Activated CD8-positive, alpha-beta memory T cell treated with anti-CD3 and anti-CD28 coated beads, Interleukin-2, amount 50 U/mL, for 1 hour (primary cell): ENCODE results near the gene TUBE1.

ENCODE experiments used
- DNase-seq: peaks from one replicate; pipeline ENCODE4 v3.0.0-alpha.2; 2020; ENCODE audit errors: extremely low read depth

TUBE1 gene

DNA sequence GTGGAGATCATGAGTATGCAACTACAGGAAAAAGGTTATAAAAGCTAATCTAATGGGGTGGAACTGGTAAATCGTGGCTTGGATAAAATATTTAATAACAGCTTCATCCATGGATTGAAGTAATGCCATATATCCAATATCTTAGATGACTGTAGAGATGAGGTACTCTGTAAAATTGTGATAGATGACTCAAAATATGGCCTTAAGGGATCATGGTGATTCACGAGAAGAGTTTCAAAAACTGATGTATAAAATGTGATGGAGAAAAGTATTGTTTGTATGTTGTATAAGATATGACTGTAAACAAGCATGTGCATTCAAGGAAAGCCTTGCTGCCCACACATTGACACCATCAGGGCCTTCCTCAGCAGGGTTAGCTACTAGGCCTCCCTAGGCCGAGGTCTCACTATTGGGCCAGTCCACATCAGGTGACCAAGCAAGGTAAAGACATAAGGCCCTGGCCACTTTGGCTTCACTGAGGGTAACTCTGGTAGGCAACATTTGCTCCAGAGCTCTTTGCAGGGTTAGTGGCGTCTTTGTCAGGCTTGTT lies 51.1 kb downstream of the TUBE1 start:
- no peak for DNase-seq

GRCh38 chr6:112034616-112034995 lies 52.7 kb downstream of the TUBE1 start:
- no peak for DNase-seq

- no peak for DNase-seq
Observed at GRCh38 chr6:112033791-112034615, 53.3 kb downstream of the TUBE1 start.

- no peak for DNase-seq
Observed at GRCh38 chr6:112032728-112033127, 54.6 kb downstream of the TUBE1 start.

- DNase-seq, result no peak
Observed at GRCh38 chr6:112031960-112032359, 55.3 kb downstream of the TUBE1 start.

DNA sequence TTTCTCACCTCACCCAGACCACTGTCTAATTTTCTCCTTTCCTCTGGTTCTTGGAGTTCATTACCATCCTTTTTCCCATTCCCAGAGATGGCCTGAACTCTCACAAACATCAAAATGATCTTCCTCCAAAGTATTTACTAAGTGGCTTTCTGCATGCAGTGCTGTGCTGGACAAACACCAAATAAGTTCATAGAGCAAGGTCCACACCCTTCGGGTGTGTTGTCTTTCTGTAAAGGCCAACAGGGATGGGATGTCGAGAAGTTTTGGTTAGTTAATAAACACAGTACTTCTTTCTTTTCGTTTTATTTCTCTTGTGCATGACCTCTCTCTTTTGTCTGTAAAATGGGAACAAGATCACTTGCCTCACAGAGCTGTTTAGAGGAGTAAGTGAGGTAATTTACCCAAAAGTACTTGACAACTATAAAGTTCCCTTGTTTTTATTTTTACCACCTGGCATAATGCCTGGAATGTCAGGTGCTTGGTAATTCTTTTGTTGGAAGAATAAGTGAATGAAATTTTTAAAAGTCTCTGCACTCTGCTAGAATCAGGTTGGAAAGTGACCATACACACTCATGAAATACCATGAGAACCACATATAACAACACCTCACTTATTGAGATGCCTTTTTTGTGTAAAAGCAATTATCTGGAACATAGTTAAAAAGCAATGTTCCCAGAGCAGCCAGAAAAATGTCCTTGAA lies 56.2 kb downstream of the TUBE1 start:
- DNase-seq, result no peak

GRCh38 chr6:112030206-112030960 lies 56.9 kb downstream of the TUBE1 start:
- no peak for DNase-seq

- no peak for DNase-seq
Observed at GRCh38 chr6:112029045-112029822, 58.0 kb downstream of the TUBE1 start.

- DNase-seq, result no peak
Observed at GRCh38 chr6:112027942-112028674, 59.2 kb downstream of the TUBE1 start.

DNA sequence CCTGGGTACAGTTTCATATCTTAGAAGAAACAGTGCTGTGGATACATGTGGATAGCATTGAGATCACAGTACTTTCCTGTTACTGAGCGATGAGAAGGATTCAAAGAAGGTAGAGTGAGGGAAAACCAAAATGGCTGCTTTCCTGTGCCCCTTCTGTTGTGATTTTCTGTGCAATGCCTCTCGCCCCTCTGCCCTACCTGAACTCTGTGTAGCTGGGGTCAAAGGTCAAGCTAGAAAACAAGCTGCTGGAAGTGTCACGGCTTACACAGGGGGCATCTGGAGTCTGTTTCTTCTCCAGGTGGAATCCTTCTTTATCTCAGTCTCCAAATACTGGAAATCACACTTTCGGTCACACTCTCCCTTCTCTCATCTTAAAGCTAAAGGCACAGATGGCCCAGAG lies 60.3 kb downstream of the TUBE1 start:
- DNase-seq, result no peak

- DNase-seq, result no peak
Observed at GRCh38 chr6:112024464-112024863, 62.8 kb downstream of the TUBE1 start.

DNA sequence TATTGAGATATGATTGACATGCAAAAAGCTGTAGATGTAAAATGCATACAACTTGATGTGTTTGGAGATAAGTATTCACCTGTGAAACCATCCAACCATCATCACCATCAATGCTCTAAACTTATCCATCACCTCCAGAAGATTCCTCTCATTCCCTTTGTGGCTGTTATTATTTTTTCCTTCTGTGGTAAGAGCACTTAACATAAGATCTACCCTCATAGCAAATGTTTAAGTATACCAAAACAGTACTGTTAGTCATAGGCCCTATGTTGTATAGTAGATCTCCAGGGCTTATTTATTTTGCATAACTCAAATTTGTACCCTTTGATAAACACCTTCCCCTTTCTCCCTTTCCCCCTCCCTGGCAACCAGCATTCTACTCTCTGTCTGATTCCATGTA lies 64.5 kb downstream of the TUBE1 start:
- no peak for DNase-seq

DNA sequence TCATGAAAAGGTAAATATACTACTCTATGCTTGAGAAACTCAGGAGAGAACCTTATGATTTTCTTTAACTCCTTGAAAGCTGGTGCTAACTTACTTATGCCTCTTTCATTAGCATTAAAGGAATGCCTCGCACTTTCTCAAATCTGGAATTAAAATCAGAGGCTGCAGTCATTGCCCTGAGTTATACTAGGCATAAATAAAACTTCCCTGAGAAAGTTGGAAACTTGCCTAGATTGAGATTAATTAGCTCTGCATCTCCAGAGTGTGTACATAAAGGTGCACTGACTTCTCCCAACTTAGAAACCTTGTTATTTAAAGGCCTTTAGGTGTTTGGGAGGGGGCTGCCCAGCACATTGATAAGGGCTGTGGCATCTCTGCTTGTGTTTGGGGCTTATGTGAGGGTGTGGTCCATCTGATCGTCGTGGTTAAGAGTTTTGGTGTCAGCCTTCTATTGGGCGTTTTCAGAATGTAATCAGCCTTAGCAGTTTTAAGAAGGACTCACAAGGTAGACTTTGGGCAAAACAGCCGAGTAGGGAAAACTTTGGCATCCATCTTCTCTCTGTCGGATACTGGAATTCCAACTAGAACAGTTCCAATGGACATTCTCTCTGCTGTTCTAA lies 65.5 kb downstream of the TUBE1 start:
- no peak for DNase-seq
